ENCODE measurements around the gene KIF16B.

KIF16B gene

GRCh38 chr20:16257021-16257420, 316.2 kb downstream of the KIF16B start (continued):
- TF ChIP-seq ZNF510 (tag by site-specific recombination; IDR thresholded peaks at IDR 0.05; ENCODE audit: insufficient replicate concordance): no peak
- TF ChIP-seq ZNF311 (tag by site-specific recombination; IDR thresholded peaks at IDR 0.05; ENCODE audit: borderline replicate concordance): no peak

GRCh38 chr20:16246870-16247269, 326.4 kb downstream of the KIF16B start:
- no peaks in the 10 kb centered on the region for H3K4me1 ChIP-seq (ENCODE audit: control insufficient read depth, insufficient read depth, low read length)
- POLR2A ChIA-PET: no interaction called here
- H3K9me3 ChIP-seq (ENCODE audit: control insufficient read depth, insufficient read depth, low read depth, low read length): no peaks in the 10 kb centered on the region
- CTCF ChIA-PET: no interaction called here
- no peak overlapping the region for H3K4me3 ChIP-seq (ENCODE audit: low read depth, low read length)
- H3K27ac ChIP-seq (ENCODE audit: extremely low read depth, low read depth, low read length): no peak overlapping the region
- H3K36me3 ChIP-seq (ENCODE audit: control insufficient read depth in 2 of 2, insufficient read depth in 1 of 2, low read length in 2 of 2): no peaks in the 10 kb centered on the region
- no peak for TF ChIP-seq GLI4 (tag by site-specific recombination; IDR thresholded peaks at IDR 0.05)
- no peak for TF ChIP-seq SCRT2 (tag by site-specific recombination; IDR thresholded peaks at IDR 0.05)
- no peak for TF ChIP-seq FEZF1 (tag by site-specific recombination; IDR thresholded peaks at IDR 0.05)
- TF ChIP-seq ZNF366 (tag by site-specific recombination; conservative IDR thresholded peaks at IDR 0.05): no peak
- TF ChIP-seq ZNF362 (tag by site-specific recombination; IDR thresholded peaks at IDR 0.05): no peak
- no peak for TF ChIP-seq ZNF624 (tag by site-specific recombination; IDR thresholded peaks at IDR 0.05)

- H3K4me3 ChIP-seq (ENCODE audit: low read depth, low read length): no peak overlapping the region
- H3K36me3 ChIP-seq (ENCODE audit: control insufficient read depth in 2 of 2, insufficient read depth in 1 of 2, low read length in 2 of 2): no peaks in the 10 kb centered on the region
- ChIA-PET POLR2A (no interaction called here), CTCF (no interaction called here)
- TF ChIP-seq ZNF704 (tag by site-specific recombination; IDR thresholded peaks at IDR 0.05): no peak
- no peak for TF ChIP-seq MYNN (tag by site-specific recombination; IDR thresholded peaks at IDR 0.05; ENCODE audit: borderline replicate concordance)
- TF ChIP-seq ZBTB1 (tag by site-specific recombination; IDR thresholded peaks at IDR 0.05): no peak
- no peak for TF ChIP-seq ZEB2 (tag by site-specific recombination; IDR thresholded peaks at IDR 0.05)
- TF ChIP-seq ZNF140 (tag by site-specific recombination; IDR thresholded peaks at IDR 0.05): no peak
- TF ChIP-seq ZBTB48 (tag by site-specific recombination; IDR thresholded peaks at IDR 0.05): no peak
- TF ChIP-seq ZBTB7A (tag by site-specific recombination; IDR thresholded peaks at IDR 0.05; ENCODE audit: low read depth): no peak
- TF ChIP-seq HOXD13 (CRISPR knock-in tag; IDR thresholded peaks at IDR 0.05; ENCODE audit: borderline replicate concordance): no peak
- TF ChIP-seq ZBTB10 (tag by site-specific recombination; IDR thresholded peaks at IDR 0.05): no peak
- no peak for TF ChIP-seq PRDM1 (tag by site-specific recombination; IDR thresholded peaks at IDR 0.05)
- TF ChIP-seq ZNF449 (tag by site-specific recombination; IDR thresholded peaks at IDR 0.05): no peak
- no peak for TF ChIP-seq ZNF707 (tag by site-specific recombination; IDR thresholded peaks at IDR 0.05)
- H3K27ac ChIP-seq (ENCODE audit: extremely low read depth, low read depth, low read length): no peak overlapping the region
- no peaks in the 10 kb centered on the region for H3K9me3 ChIP-seq (ENCODE audit: control insufficient read depth, insufficient read depth, low read depth, low read length)
- H3K4me1 ChIP-seq (ENCODE audit: control insufficient read depth, insufficient read depth, low read length): no peaks in the 10 kb centered on the region
Measured at GRCh38 chr20:16246291-16246690, 327.0 kb downstream of the KIF16B start.

Measured in HEK293 (cell line).